Right ventricle myocardium superior (tissue), 1 donor: ENCODE measurements around the gene FICD. TPM values are rescaled to one million over a fixed set of nuclear protein-coding genes. Genes with fewer than 3 reads are reported as not detected.

Experiments used
- ATAC-seq: fragments of 200-7000 bp; cut with Tn5 transposase; one replicate; pipeline ENCODE4 v1.9.1; 2020; ENCODE audit warnings: mild to moderate bottlenecking; ENCODE audit not compliant: poor library complexity
- DNase-seq: peaks from one replicate; pipeline ENCODE4 v3.0.0-alpha.2; 2020
- intact Hi-C: fragments of 100-400 bp; cut with DNase I; formaldehyde crosslinking; loops from one replicate; pipeline ENCODE4 v1.11.2; 2022
- total RNA-seq: library from RNA; stranded (reverse); fragmentation: NEBNext Ultra II Directional; extraction: Animal tissue kit (Norgen Biotek cat#: 25700); gene quantifications from one replicate; pipeline ENCODE4 v1.2.1, GENCODE V29; 2021
- donor health status: DM: no; HTN: yes; CAD: no; lungs with severe emphysema.

Gene FICD
- total RNA-seq, 1 donor from 2014 or later = 3.0 TPM

DNA sequence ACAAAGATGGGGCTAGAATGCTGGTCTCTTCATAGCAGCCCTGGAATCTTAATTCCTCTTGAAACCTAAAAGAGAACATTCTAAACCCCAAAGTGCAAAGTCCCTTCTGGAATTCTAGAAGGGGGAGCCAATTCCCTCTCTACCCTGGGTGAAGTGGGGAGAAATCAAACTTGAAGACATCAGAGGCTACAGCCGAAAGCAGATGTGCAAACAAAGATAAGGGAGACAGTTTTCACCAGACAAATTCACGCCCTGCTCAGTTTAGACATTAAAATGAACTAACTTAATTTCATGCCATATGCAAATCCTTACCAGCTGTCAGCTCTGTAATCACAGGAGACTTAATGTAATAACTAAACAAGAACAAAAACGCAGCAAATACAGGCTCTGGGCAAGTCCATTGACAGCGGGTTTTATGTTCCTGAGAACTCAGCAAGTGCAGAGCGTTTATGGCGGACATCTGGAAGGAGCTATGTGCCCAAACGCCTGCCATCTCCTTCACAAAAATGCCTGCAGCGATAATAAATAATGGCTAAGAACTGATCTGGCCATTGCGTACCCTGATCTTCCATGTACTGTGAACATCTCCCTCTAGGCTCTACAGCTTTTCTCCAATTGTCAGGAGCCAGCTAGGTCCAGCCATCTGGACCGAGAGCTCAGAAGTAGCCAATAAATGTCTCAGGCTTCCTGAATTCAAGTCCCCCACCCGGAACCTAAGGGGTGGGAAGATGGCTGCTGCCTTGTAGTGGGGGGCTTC lies 19.1 kb upstream of the FICD start:
- intact Hi-C loops = no loop called here
- DNase-seq = no peak
- no peak for ATAC-seq

GRCh38 chr12:108498136-108498535 lies 16.9 kb upstream of the FICD start:
- ATAC-seq = no peak
- intact Hi-C loops = no loop called here

GRCh38 chr12:108502922-108503321 lies 12.2 kb upstream of the FICD start:
- no peak for DNase-seq
- ATAC-seq = no peak
- intact Hi-C loops = no loop called here

More at GRCh38 chr12:108498136-108498535, 16.9 kb upstream of the FICD start:
- DNase-seq = no peak

DNA sequence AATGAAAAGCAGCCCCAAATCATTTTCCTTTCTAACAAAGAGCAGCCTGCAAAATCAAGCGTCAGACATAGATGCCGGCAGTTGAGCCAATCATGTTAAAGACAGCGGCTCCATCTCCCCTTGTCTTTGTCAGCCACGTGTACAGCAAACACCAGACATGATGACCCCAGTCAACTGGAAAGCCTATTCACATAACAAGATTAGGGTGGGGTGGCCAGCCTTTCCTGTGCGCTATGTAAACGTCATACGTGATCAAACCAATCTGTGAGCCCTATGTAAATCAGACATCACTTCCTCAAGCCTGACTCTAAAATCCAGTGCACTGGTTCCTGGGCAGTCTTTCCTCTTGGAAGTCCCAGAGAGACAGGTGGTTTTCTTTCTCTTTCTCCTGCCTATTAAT lies 9.9 kb upstream of the FICD start:
- DNase-seq = no peak
- no peak for ATAC-seq
- intact Hi-C loops = no loop called here

- intact Hi-C loops = no loop called here
- ATAC-seq (no peak), DNase-seq (no peak)
Measured at GRCh38 chr12:108507971-108508642, 7.0 kb upstream of the FICD start.

- DNase-seq (no peak), ATAC-seq (no peak)
- intact Hi-C loops = loop anchor here (5.0 to 10.0 kb wide), 2 partner anchors 518 to 825 kb away; partner anchors contain the start of gene PWP1
Measured at GRCh38 chr12:108509806-108510205, 5.3 kb upstream of the FICD start.

GRCh38 chr12:108510836-108511235 lies 4.2 kb upstream of the FICD start:
- ATAC-seq (no peak), DNase-seq (no peak)
- intact Hi-C loops = loop anchor here (5.0 to 10.0 kb wide), 2 partner anchors 519 to 826 kb away; partner anchors contain the start of gene PWP1

- peak; percentile 72 for DNase-seq
- intact Hi-C loops = loop anchor here (5.0 to 10.0 kb wide), 2 partner anchors 520 to 827 kb away; partner anchors contain the start of gene PWP1
- ATAC-seq = no peak
Measured at GRCh38 chr12:108511633-108512540, 3.2 kb upstream of the FICD start.

- intact Hi-C loops = loop anchor here (5.0 to 10.0 kb wide), 2 partner anchors 522 to 830 kb away; partner anchors contain the start of gene PWP1
- no peak for DNase-seq
- ATAC-seq = peak; percentile 14
Measured at GRCh38 chr12:108514468-108514972, 557 bp upstream of the FICD start.

GRCh38 chr12:108515916-108516315 lies 839 bp downstream of the FICD start:
- intact Hi-C loops = loop anchor here (10.0 kb wide), 1 partner anchor 831 kb away; the partner anchor contains the start of gene PWP1
- no peak for ATAC-seq
- no peak for DNase-seq

GRCh38 chr12:108516511-108517275 lies 1.6 kb downstream of the FICD start:
- DNase-seq (no peak), ATAC-seq (no peak)
- intact Hi-C loops = loop anchor here (10.0 kb wide), 1 partner anchor 832 kb away; the partner anchor contains the start of gene PWP1

- intact Hi-C loops = loop anchor here (10.0 kb wide), 1 partner anchor 833 kb away; the partner anchor contains the start of gene PWP1
- DNase-seq = no peak
- ATAC-seq = no peak
Measured at GRCh38 chr12:108517288-108518100, 2.4 kb downstream of the FICD start.

DNA sequence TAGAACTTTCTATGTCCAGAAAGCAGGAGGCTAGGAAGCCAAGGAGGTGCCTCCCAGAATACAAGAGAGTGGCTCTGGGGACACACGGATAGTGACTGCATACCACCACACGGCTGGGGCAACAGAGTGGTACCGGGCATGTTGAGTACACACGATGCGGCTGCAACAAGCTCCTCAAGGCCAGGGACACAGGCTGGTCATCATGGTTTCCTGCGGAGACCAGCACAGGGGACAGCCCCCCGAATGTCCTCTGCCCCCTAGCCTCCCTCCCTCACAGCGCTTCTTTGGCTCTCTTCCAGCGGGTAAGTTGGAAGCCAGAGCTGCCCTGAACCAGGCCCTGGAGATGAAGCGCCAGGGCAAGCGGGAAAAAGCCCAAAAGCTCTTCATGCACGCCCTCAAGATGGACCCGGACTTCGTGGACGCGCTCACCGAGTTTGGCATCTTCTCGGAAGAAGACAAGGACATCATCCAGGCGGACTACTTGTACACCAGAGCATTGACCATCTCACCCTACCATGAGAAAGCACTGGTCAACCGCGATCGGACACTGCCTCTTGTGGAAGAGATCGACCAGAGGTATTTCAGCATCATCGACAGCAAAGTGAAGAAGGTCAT lies 3.1 kb downstream of the FICD start:
- intact Hi-C loops = loop anchor here (10.0 kb wide), 1 partner anchor 833 kb away; the partner anchor contains the start of gene PWP1
- ATAC-seq (no peak), DNase-seq (no peak)

DNA sequence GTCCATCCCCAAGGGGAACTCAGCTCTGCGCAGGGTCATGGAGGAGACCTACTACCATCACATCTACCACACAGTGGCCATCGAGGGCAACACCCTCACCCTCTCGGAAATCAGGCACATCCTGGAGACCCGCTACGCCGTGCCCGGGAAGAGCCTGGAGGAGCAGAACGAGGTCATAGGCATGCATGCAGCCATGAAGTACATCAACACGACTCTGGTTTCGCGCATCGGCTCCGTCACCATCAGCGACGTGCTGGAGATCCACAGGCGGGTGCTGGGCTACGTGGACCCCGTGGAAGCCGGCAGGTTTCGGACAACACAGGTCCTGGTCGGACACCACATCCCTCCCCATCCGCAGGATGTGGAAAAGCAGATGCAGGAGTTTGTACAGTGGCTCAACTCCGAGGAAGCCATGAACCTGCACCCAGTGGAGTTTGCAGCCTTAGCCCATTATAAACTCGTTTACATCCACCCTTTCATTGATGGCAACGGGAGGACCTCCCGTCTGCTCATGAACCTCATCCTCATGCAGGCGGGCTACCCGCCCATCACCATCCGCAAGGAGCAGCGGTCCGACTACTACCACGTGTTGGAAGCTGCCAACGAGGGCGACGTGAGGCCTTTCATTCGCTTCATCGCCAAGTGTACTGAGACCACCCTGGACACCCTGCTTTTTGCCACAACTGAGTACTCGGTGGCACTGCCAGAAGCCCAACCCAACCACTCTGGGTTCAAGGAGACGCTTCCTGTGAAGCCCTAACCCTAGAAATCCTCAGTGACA lies 3.8 kb downstream of the FICD start:
- no peak for DNase-seq
- no peak for ATAC-seq
- intact Hi-C loops = loop anchor here (10.0 kb wide), 1 partner anchor 834 kb away; the partner anchor contains the start of gene PWP1

GRCh38 chr12:108519558-108519957 lies 4.5 kb downstream of the FICD start:
- no peak for DNase-seq
- intact Hi-C loops = loop anchor here (10.0 kb wide), 1 partner anchor 835 kb away; the partner anchor contains the start of gene PWP1
- no peak for ATAC-seq

DNA sequence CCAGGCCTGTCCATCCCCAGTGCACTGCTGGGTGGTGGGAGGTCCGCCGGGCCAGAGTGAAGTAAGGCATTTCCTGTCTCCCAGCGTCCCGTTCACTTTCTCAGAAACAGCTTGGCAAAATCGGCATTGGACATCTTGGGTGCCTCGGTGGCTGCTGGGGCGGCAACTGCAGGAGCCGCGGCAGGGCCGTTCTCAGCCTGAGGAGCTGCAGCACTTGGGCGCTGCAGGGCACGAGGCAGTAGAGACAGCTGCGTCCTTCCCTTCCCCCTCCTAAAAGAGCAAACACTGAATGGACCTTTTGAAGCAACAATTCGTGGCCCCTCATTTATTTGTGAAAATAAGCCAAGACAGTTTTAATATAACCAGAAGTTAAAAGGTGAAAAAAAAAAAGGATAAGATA lies 8.3 kb downstream of the FICD start:
- intact Hi-C loops = no loop called here
- ATAC-seq (no peak), DNase-seq (no peak)
